Esophagus squamous epithelium (tissue), 4 donors: ENCODE measurements around the gene GLI2.

ENCODE experiments used
- CTCF ChIP-seq, 6 experiments: fragments of 450-650 bp in 4 of 6; fragments of 200-600 bp in 2 of 6; sonication (generic) in 2 of 6; IDR thresholded peaks; one replicate each; pipeline ENCODE4 v1.5.1; 2016 to 2019; ENCODE audit warnings: antibody characterized with exemption in 6 of 6, mild to moderate bottlenecking in 4 of 6, moderate library complexity in 4 of 6
- POLR2A ChIP-seq, 4 donors: fragments of 450-650 bp; IDR thresholded peaks; one replicate each; pipeline ENCODE4 v1.6.1; 2017; ENCODE audit warnings: antibody characterized with exemption in 4 of 4, mild to moderate bottlenecking in 4 of 4, moderate library complexity in 3 of 4

- TF ChIP-seq CTCF (IDR thresholded peaks at IDR 0.05) (no peak), POLR2A (IDR thresholded peaks at IDR 0.05) (no peak)
Measured at GRCh38 chr2:120697471-120697870, 38.2 kb upstream of the GLI2 start.
